ENCODE measurements around the gene TCERG1. TPM values are rescaled to one million over a fixed set of nuclear protein-coding genes. Genes with fewer than 3 reads are reported as not detected.

The TCERG1 gene
- total RNA-seq, 1 donor from 2014 or later: 47.3 TPM

DNA sequence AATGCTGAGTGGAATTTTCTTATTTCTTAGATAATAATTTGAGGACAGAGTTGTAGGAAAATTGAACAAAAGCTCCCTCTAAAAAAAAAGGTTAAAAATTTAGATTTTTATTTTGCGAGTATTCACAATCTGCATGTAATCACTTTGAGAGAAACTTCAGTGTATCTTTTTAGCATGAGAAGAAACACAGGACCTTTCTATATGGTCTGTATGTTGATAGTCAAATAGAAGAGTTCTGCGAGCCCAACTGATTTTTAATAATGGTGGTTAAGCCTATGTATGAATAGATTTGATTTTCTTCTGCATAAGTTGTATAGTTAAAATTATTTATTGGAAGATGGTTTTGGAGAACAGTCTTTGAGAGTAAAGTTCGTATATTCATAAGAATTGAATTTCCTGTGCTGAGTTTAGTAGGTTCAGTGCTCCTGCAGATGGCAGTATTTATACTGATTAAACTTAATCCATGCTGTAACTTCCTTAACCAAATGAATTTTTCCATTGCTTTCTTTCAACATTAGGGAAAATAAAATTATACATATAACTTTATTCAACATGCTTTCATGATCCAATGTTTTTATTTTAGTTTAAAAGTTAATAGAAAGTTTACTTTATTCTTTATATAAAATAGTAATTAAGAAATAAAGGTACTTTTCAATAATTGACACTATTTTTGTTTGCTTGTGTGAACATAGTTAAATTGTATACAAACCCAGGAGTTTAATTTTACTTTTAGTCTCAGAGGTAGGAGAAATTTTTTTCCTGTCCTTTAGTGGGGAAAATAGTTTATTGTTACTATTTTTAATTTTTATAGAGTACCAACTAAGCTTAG is 19.6 kb downstream of the TCERG1 start:
- Mint-ChIP-seq H3K27ac (ENCODE audit: unreplicated experiment) (no peak overlapping the region), H3K4me3 (ENCODE audit: unreplicated experiment) (no peak overlapping the region), H3K27me3 (ENCODE audit: unreplicated experiment) (no peaks in the 10 kb centered on the region), H3K9me3 (ENCODE audit: unreplicated experiment) (no peaks in the 10 kb centered on the region), H3K4me1 (ENCODE audit: unreplicated experiment) (peaks cover 8% of the 10 kb centered on the region), H3K36me3 (ENCODE audit: unreplicated experiment) (peaks cover 41% of the 10 kb centered on the region)
- TF ChIP-seq, protein P1, sequence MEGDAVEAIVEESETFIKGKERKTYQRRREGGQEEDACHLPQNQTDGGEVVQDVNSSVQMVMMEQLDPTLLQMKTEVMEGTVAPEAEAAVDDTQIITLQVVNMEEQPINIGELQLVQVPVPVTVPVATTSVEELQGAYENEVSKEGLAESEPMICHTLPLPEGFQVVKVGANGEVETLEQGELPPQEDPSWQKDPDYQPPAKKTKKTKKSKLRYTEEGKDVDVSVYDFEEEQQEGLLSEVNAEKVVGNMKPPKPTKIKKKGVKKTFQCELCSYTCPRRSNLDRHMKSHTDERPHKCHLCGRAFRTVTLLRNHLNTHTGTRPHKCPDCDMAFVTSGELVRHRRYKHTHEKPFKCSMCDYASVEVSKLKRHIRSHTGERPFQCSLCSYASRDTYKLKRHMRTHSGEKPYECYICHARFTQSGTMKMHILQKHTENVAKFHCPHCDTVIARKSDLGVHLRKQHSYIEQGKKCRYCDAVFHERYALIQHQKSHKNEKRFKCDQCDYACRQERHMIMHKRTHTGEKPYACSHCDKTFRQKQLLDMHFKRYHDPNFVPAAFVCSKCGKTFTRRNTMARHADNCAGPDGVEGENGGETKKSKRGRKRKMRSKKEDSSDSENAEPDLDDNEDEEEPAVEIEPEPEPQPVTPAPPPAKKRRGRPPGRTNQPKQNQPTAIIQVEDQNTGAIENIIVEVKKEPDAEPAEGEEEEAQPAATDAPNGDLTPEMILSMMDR (IDR thresholded peaks at IDR 0.05): peak; percentile 62
- DNase-seq (ENCODE audit: extremely low spot score, unreplicated experiment): no peak

DNA sequence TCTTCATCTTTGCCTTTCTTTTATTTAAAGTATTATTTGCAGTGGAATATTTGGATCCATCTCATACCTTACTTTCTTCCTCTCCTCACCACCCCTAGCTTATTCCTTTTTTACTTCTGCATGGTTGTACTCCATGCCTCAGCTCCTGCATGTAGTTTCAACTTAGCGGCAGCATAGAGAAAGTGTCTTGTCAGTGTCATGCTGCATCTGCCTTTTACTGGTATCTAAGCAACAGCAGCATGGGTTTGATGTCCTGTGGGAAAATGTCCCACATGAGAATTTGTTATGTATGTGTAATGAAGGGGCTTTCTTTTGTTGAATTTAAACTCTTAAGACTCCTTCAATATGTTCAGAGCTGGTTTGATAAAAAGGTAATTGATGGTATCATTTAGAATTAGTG is 20.6 kb downstream of the TCERG1 start:
- Mint-ChIP-seq H3K27ac (ENCODE audit: unreplicated experiment) (no peak overlapping the region), H3K4me1 (ENCODE audit: unreplicated experiment) (peaks cover 6% of the 10 kb centered on the region), H3K27me3 (ENCODE audit: unreplicated experiment) (no peaks in the 10 kb centered on the region), H3K9me3 (ENCODE audit: unreplicated experiment) (no peaks in the 10 kb centered on the region), H3K36me3 (ENCODE audit: unreplicated experiment) (peaks cover 45% of the 10 kb centered on the region), H3K4me3 (ENCODE audit: unreplicated experiment) (no peak overlapping the region)
- TF ChIP-seq, protein P1 (IDR thresholded peaks at IDR 0.05): no peak
- DNase-seq (ENCODE audit: extremely low spot score, unreplicated experiment): no peak

DNA sequence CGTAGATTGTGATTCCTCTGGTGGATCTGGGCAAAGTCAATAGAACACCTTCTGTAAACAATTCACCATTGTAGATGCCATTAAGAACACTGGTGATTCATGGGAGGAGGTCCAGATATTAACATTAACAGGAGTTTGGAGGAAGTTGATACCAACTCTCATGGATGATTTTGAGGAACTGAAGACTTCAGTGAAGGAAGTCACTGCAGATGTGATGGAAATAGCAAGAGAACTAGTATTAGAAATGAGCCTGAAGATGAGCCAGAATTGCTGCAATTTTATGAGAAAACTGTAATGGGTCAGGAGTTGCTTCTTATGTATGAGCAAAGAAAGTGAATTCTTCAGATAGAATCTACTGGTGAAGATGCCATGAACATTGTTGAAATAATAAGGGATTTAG is 26.9 kb downstream of the TCERG1 start:
- H3K9me3 Mint-ChIP-seq (ENCODE audit: unreplicated experiment): no peaks in the 10 kb centered on the region
- no peaks in the 10 kb centered on the region for H3K4me1 Mint-ChIP-seq (ENCODE audit: unreplicated experiment)
- TF ChIP-seq, protein P1 (IDR thresholded peaks at IDR 0.05): no peak
- no peak for DNase-seq (ENCODE audit: extremely low spot score, unreplicated experiment)
- H3K27me3 Mint-ChIP-seq (ENCODE audit: unreplicated experiment): no peaks in the 10 kb centered on the region
- H3K27ac Mint-ChIP-seq (ENCODE audit: unreplicated experiment): no peak overlapping the region
- H3K36me3 Mint-ChIP-seq (ENCODE audit: unreplicated experiment): peaks cover 48% of the 10 kb centered on the region
- H3K4me3 Mint-ChIP-seq (ENCODE audit: unreplicated experiment): no peak overlapping the region

DNA sequence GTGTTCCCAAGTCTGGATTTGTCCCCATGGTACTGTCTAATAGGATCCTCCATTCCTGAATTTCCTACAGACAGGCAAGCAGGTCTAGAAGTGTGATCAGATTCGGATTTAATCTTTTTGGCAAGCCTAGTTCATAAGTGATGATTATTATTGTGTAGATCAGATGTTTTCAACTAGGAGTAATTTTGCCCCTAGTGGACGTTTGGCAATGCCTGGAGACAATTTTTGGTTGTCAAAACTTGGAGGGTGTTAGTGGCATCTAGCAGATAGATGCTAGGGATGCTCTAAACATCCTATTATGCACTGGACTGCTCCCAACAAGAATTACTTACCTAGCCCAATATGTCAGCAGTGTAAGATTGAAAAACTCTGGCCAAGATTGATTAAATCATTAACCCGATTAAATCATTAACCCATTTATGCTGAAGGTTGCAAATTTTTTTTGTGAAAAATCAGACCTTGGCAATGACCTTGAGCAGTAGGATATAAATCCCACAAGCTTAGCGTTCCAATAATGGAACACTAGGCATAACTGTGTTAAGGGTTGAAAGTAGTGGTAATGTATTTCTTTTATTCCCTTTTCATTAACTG is 28.2 kb downstream of the TCERG1 start:
- peaks cover 53% of the 10 kb centered on the region for H3K36me3 Mint-ChIP-seq (ENCODE audit: unreplicated experiment)
- no peak for DNase-seq (ENCODE audit: extremely low spot score, unreplicated experiment)
- H3K4me1 Mint-ChIP-seq (ENCODE audit: unreplicated experiment): no peaks in the 10 kb centered on the region
- TF ChIP-seq, protein P1 (IDR thresholded peaks at IDR 0.05): peak; percentile 26
- no peaks in the 10 kb centered on the region for H3K9me3 Mint-ChIP-seq (ENCODE audit: unreplicated experiment)
- no peaks in the 10 kb centered on the region for H3K27me3 Mint-ChIP-seq (ENCODE audit: unreplicated experiment)
- H3K4me3 Mint-ChIP-seq (ENCODE audit: unreplicated experiment): no peak overlapping the region
- no peak overlapping the region for H3K27ac Mint-ChIP-seq (ENCODE audit: unreplicated experiment)

- no peak for DNase-seq (ENCODE audit: extremely low spot score, unreplicated experiment)
- H3K27ac Mint-ChIP-seq (ENCODE audit: unreplicated experiment): no peak overlapping the region
- H3K36me3 Mint-ChIP-seq (ENCODE audit: unreplicated experiment): peaks cover 49% of the 10 kb centered on the region
These were observed 28.8 kb downstream of the TCERG1 start for GRCh38 chr5:146475906-146476305.

More at GRCh38 chr5:146475906-146476305, 28.8 kb downstream of the TCERG1 start:
- no peaks in the 10 kb centered on the region for H3K9me3 Mint-ChIP-seq (ENCODE audit: unreplicated experiment)
- no peaks in the 10 kb centered on the region for H3K4me1 Mint-ChIP-seq (ENCODE audit: unreplicated experiment)
- no peak overlapping the region for H3K4me3 Mint-ChIP-seq (ENCODE audit: unreplicated experiment)
- TF ChIP-seq, protein P1 (IDR thresholded peaks at IDR 0.05): no peak
- no peaks in the 10 kb centered on the region for H3K27me3 Mint-ChIP-seq (ENCODE audit: unreplicated experiment)
